GM12878 (cell line): ENCODE results near the gene KDELR1. TPM values are rescaled to one million over a fixed set of nuclear protein-coding genes. Genes with fewer than 3 reads are reported as not detected.

Source experiments
- ATAC-seq: fragments of 200-7000 bp; cut with Tn5 transposase; 3 replicates; pipeline ENCODE4 v1.9.1; 2020; ENCODE audit warnings: mild to moderate bottlenecking, moderate library complexity
- BruUV-seq: library from RNA; stranded (reverse); fragments of 400-500 nt; replicated peaks from 2 replicates; lab custom pipeline; 2021; lab: Mats Ljungman, UMichigan
- CTCF ChIA-PET: fragments of 300-600 bp; sonication (Branson Sonifier 250); formaldehyde crosslinking; extraction: SDS; loops from one replicate; lab custom pipeline; 2021; ENCODE audit warnings: inconsistent platforms; lab: Yijun Ruan, JAX
- POLR2A ChIA-PET: fragments of 350-600 bp; formaldehyde crosslinking; extraction: SDS; loops from one replicate; lab custom pipeline; 2021; ENCODE audit warnings: inconsistent platforms; lab: Charles Lee
- RAD21 ChIA-PET: fragments of 300-600 bp; sonication (Branson Sonifier 250); formaldehyde crosslinking; loops from one replicate; lab custom pipeline; 2023; ENCODE audit warnings: antibody characterized with exemption; ENCODE audit not compliant: unreplicated experiment; lab: Charles Lee
- SMC1A ChIA-PET: fragments of 300-600 bp; sonication (Branson Sonifier 250); formaldehyde crosslinking; loops from one replicate; lab custom pipeline; 2023; ENCODE audit not compliant: unreplicated experiment, uncharacterized antibody; lab: Charles Lee
- DNase-seq: peaks from one replicate; pipeline ENCODE4 v3.0.0-alpha.2; 2011; ENCODE audit warnings: low read depth, low spot score
- FAIRE-seq: peaks from 3 replicates; lab custom pipeline; 2011; peaks lifted over from hg19 to GRCh38; lab: Jason Lieb, UNC
- H2AFZ ChIP-seq: 2 replicates; pipeline ENCODE4 v1.6.0; 2011; ENCODE audit warnings: low read depth, low read length, control low read depth; ENCODE audit not compliant: control insufficient read depth
- H3K27ac ChIP-seq: 2 replicates; pipeline ENCODE4 v1.5.1; 2011; ENCODE audit warnings: control low read depth; ENCODE audit not compliant: control insufficient read depth, insufficient read depth
- H3K27me3 ChIP-seq, 2 experiments: replicated peaks in 1 of 2; 2 replicates each; pipeline versions ENCODE4 v1.6.0 to v1.6.1; 2011; ENCODE audit warnings: low read length in 1 of 2; ENCODE audit not compliant: control insufficient read depth in 2 of 2, insufficient read depth in 2 of 2
- H3K36me3 ChIP-seq, 2 experiments: 2 replicates each; pipeline ENCODE4 v1.5.1; 2011; ENCODE audit warnings: low read length in 1 of 2; ENCODE audit not compliant: control insufficient read depth in 2 of 2, insufficient read depth in 2 of 2
- H3K4me1 ChIP-seq: 2 replicates; pipeline ENCODE4 v1.6.1; 2011; ENCODE audit warnings: mild to moderate bottlenecking, low read length, moderate library complexity, mixed read lengths; ENCODE audit not compliant: control insufficient read depth, insufficient read depth
- H3K4me2 ChIP-seq: 2 replicates; pipeline ENCODE4 v1.6.0; 2011; ENCODE audit warnings: control low read depth; ENCODE audit not compliant: control insufficient read depth, insufficient read depth
- H3K4me3 ChIP-seq: fragments of 200-600 bp; sonication (generic); 2 replicates; pipeline ENCODE4 v1.5.1; 2016
- H3K79me2 ChIP-seq: 2 replicates; pipeline ENCODE4 v1.6.0; 2011; ENCODE audit warnings: low read length; ENCODE audit not compliant: control insufficient read depth, insufficient read depth
- H3K9ac ChIP-seq: 2 replicates; pipeline ENCODE4 v1.8.0; 2011; ENCODE audit warnings: low read length, control low read depth, mixed read lengths; ENCODE audit not compliant: control insufficient read depth, insufficient read depth
- H3K9me3 ChIP-seq: replicated peaks from 3 replicates; pipeline ENCODE4 v1.5.1; 2011; ENCODE audit warnings: mild to moderate bottlenecking, low read length; ENCODE audit not compliant: control insufficient read depth, insufficient read depth
- H4K20me1 ChIP-seq: 2 replicates; pipeline ENCODE4 v1.6.0; 2011; ENCODE audit not compliant: control insufficient read depth, insufficient read depth
- CBFB ChIP-seq: IDR thresholded peaks from 2 replicates; pipeline ENCODE4 v1.6.1; 2016; ENCODE audit warnings: antibody characterized with exemption, low read depth
- FOS ChIP-seq: IDR thresholded peaks from 3 replicates; pipeline ENCODE4 v1.6.1; 2011; ENCODE audit warnings: borderline replicate concordance; ENCODE audit not compliant: insufficient read length; ENCODE audit errors: extremely low read depth
- JUND ChIP-seq: IDR thresholded peaks from 2 replicates; pipeline ENCODE4 v1.6.1; 2012; ENCODE audit warnings: low read depth, mild to moderate bottlenecking, low read length, improper control_type of control experiment, moderate library complexity
- RELA ChIP-seq: fragments of 450-650 bp; IDR thresholded peaks from 2 replicates; pipeline ENCODE4 v1.8.0; 2014; ENCODE audit warnings: borderline replicate concordance; ENCODE audit not compliant: partially characterized antibody
- SIN3A ChIP-seq: IDR thresholded peaks from 2 replicates; pipeline ENCODE4 v1.6.1; 2012; ENCODE audit warnings: low read depth, low read length, improper control_type of control experiment
- TCF3 ChIP-seq: IDR thresholded peaks from 2 replicates; pipeline ENCODE4 v1.6.1; 2012; ENCODE audit warnings: low read depth, mild to moderate bottlenecking, low read length, borderline replicate concordance; ENCODE audit not compliant: insufficient read depth
- WGBS: methylation state at CpG from one replicate; pipeline ENCODE4 v1.1.6; 2016; ENCODE audit warnings: low lambda C conversion rate; ENCODE audit not compliant: insufficient replicate concordance, insufficient coverage; ENCODE audit errors: missing lambda C conversion rate; 5-methylcytosine and 5-hydroxymethylcytosine counted together
- in situ Hi-C: fragments of 300-500 bp; cut with MboI; formaldehyde crosslinking; loops from 9 replicates; pipeline ENCODE4 v1.14.3; 2018; ENCODE audit warnings: mixed read lengths
- intact Hi-C: fragments of 100-400 bp; cut with micrococcal nuclease; formaldehyde crosslinking; loops from one replicate; pipeline ENCODE4 v1.14.2; 2022; ENCODE audit not compliant: unreplicated experiment
- polyA plus RNA-seq, 11 experiments: library from polyadenylated mRNA; depleted of rRNA in 4 of 11; unstranded in 6 of 11; stranded (reverse) in 5 of 11; fragments of >200 nt; fragmentation: Nextera tagmentation in 4 of 11; fragmentation: Illumina TruSeq in 1 of 11; extraction: Ambion mirVana in 4 of 11; extraction: Trizol in 1 of 11; gene quantifications; 1 replicate in 1 of 11; 2 replicates in 10 of 11; pipeline versions ENCODE4 v1.2.1 to v1.2.3, GENCODE V29; 2011 to 2016; ENCODE audit warnings: inconsistent platforms in 2 of 11, missing spikeins in 2 of 11, low read depth in 1 of 11
- total RNA-seq, 4 experiments: library from RNA; depleted of rRNA in 3 of 4; stranded (reverse); fragments of >200 nt in 3 of 4; fragmentation: Illumina TruSeq in 1 of 4; extraction: Trizol in 1 of 4; gene quantifications; 2 replicates each; pipeline versions ENCODE4 v1.2.1 to v1.2.3, GENCODE V29; 2013 to 2021
- TF ChIP-seq, protein P1 (sequence below): IDR thresholded peaks from 2 replicates; pipeline ENCODE4 v1.6.1; 2012; ENCODE audit warnings: low read depth, low read length, improper control_type of control experiment
- TF ChIP-seq, protein P2 (sequence below): IDR thresholded peaks from 2 replicates; pipeline ENCODE4 v1.6.1; 2012; ENCODE audit warnings: low read depth, low read length, improper control_type of control experiment
- TF ChIP-seq, protein P3 (sequence below): fragments of 450-650 bp; IDR thresholded peaks from 2 replicates; pipeline ENCODE4 v1.6.1; 2018; ENCODE audit warnings: borderline replicate concordance, mild to moderate bottlenecking; ENCODE audit not compliant: partially characterized antibody

KDELR1 gene
- total and polyA plus RNA-seq, 10 of the 15 experiments (the other 5 are each of a cell fraction or from before 2014, with no cell fraction given), result 2.3 to 71.0 (median 45.2) TPM

DNA sequence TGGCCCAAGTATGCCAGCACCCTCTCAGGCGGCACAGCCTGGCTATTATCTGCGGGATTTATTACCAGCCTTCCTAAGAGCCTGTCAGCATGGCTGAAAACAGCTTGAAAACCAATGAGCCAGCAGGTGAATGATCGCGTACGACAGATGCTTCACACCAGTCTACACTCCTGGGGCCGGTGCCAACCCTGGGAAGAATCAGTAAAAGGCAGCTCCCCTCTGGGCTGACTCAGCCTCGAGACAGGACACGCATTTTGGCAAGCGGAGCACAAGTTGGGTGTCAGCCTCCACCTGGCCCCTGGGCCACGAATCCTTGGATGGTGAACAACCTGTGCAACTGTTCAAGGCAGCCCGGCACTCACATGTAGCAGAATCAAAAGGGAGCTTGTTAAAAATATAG is 50.4 kb downstream of the KDELR1 start:
- no peaks in the 10 kb centered on the region for H3K79me2 ChIP-seq
- ChIA-PET RAD21 (interaction anchor here (1.4 to 2.1 kb wide), 2 partner anchors 8 to 20 kb away, joined by 4 to 13 read pairs; a partner anchor contains a TSS), CTCF (interaction anchor here (0.6 to 1.3 kb wide), 3 partner anchors 22 to 268 kb away, joined by 3 to 4 read pairs (median 4); partner anchors contain the start of gene KDELR1), POLR2A (interaction anchor here (0.5 to 1.4 kb wide), 4 partner anchors 11 to 784 kb away, joined by 3 read pairs; no protein-coding TSS in a partner anchor), SMC1A (interaction anchor here (0.9 to 1.5 kb wide), 2 partner anchors 20 to 22 kb away, joined by 3 to 4 read pairs; a partner anchor contains a TSS)
- in situ Hi-C loops (no loop called here), intact Hi-C loops (no loop called here)
- H3K9me3 ChIP-seq, result no peaks in the 10 kb centered on the region
- peaks cover 0 to 2% of the 10 kb centered on the region in 2 experiments; a peak in 3 of 4 replicates for H3K36me3 ChIP-seq
- no peaks in the 10 kb centered on the region for H3K4me1 ChIP-seq
- WGBS, result 89% methylated on average over 11 of the region's 11 CpGs
- no peak overlapping the region for H3K4me2 ChIP-seq
- no TSS peak for BruUV-seq
- H4K20me1 ChIP-seq, result no peaks in the 10 kb centered on the region
- H3K4me3 ChIP-seq, result no peak overlapping the region
- no peaks in the 10 kb centered on the region for H3K27me3 ChIP-seq
- TF ChIP-seq, protein P1, sequence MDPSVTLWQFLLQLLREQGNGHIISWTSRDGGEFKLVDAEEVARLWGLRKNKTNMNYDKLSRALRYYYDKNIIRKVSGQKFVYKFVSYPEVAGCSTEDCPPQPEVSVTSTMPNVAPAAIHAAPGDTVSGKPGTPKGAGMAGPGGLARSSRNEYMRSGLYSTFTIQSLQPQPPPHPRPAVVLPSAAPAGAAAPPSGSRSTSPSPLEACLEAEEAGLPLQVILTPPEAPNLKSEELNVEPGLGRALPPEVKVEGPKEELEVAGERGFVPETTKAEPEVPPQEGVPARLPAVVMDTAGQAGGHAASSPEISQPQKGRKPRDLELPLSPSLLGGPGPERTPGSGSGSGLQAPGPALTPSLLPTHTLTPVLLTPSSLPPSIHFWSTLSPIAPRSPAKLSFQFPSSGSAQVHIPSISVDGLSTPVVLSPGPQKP, result no peak
- TF ChIP-seq, protein P2, sequence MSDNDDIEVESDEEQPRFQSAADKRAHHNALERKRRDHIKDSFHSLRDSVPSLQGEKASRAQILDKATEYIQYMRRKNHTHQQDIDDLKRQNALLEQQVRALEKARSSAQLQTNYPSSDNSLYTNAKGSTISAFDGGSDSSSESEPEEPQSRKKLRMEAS, result no peak
- ATAC-seq, result no peak
- no peak overlapping the region for H3K9ac ChIP-seq
- no peak overlapping the region for H2AFZ ChIP-seq
- no peak overlapping the region for H3K27ac ChIP-seq
- no peak for DNase-seq
- no peak for FAIRE-seq

DNA sequence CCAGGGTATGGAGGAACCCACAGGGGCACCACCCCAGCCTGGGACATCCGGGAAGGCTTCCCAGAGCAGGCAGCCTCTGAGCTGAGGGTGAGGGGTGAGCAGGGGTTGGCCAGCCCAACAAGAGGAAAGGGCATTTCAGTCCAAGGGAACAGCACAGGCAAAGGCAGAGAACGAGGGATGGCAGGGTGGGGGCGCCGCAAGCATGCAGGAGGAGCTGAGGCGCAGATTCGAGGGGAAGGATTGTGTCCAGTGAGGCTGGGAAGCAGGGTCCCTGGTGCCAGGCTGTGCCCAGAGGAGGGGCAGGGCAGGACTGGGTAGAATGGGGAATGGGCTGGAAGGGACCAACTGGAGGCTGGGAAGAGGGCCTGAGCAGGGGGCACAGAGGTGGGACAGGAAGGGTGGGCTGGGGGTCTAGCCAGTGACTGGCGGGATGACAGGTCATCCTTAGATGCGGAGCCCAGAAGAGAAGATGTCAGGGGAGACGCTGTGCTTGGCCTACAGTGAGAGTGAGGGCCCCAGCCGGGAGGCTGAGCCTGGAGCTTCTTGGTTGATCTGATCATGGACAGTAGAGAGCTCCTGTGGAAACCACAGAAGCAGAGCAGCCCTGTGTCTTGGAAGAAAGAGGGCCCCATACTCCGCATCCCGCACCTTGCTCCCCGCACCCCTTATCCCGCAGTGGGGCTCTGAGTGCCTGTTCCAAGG is 52.4 kb downstream of the KDELR1 start:
- peaks cover 5% of the 10 kb centered on the region; the same call in 1 of the 2 replicates for H3K4me1 ChIP-seq
- POLR2A ChIA-PET, result no interaction called here
- SMC1A ChIA-PET, result no interaction called here
- no peak for DNase-seq
- H3K79me2 ChIP-seq, result no peaks in the 10 kb centered on the region
- H3K9me3 ChIP-seq, result no peaks in the 10 kb centered on the region
- H3K27me3 ChIP-seq, result no peaks in the 10 kb centered on the region
- intact Hi-C loops, result no loop called here
- BruUV-seq, result no TSS peak
- in situ Hi-C loops, result no loop called here
- H3K27ac ChIP-seq, result no peak overlapping the region
- 88% methylated on average over 14 of the region's 14 CpGs for WGBS
- no peak for ATAC-seq
- no peak overlapping the region for H3K4me3 ChIP-seq
- no peak overlapping the region for H2AFZ ChIP-seq
- CTCF ChIA-PET, result interaction anchor here (0.8 to 1.3 kb wide), 3 partner anchors 12 to 245 kb away, joined by 4 read pairs; no protein-coding TSS in a partner anchor
- H3K9ac ChIP-seq, result no peak overlapping the region
- H4K20me1 ChIP-seq, result no peaks in the 10 kb centered on the region
- RAD21 ChIA-PET, result interaction anchor here (0.6 kb wide), 2 partner anchors 14 to 167 kb away, joined by 3 to 4 read pairs; partner anchors contain the start of gene EMP3
- H3K36me3 ChIP-seq, result peaks cover 0 to 2% of the 10 kb centered on the region in 2 experiments; a peak in 2 of 4 replicates
- no peak for FAIRE-seq
- no peak overlapping the region for H3K4me2 ChIP-seq
- TF ChIP-seq CBFB (no peak), FOS (no peak), JUND (no peak), SIN3A (no peak), TCF3 (no peak), RELA (no peak)
- TF ChIP-seq, protein P3, sequence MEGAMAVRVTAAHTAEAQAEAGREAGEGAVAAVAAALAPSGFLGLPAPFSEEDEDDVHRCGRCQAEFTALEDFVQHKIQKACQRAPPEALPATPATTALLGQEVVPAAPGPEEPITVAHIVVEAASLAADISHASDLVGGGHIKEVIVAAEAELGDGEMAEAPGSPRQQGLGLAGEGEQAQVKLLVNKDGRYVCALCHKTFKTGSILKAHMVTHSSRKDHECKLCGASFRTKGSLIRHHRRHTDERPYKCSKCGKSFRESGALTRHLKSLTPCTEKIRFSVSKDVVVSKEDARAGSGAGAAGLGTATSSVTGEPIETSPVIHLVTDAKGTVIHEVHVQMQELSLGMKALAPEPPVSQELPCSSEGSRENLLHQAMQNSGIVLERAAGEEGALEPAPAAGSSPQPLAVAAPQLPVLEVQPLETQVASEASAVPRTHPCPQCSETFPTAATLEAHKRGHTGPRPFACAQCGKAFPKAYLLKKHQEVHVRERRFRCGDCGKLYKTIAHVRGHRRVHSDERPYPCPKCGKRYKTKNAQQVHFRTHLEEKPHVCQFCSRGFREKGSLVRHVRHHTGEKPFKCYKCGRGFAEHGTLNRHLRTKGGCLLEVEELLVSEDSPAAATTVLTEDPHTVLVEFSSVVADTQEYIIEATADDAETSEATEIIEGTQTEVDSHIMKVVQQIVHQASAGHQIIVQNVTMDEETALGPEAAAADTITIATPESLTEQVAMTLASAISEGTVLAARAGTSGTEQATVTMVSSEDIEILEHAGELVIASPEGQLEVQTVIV, result no peak
